ENCODE measurements around the gene LMOD1. TPM values are rescaled to one million over a fixed set of nuclear protein-coding genes. Genes with fewer than 3 reads are reported as not detected.
"Not testable (repeated sequence)": the region's sequence is repeated elsewhere in the genome, so short reads cannot be mapped to it uniquely, and the experiment has no call there.

Gene LMOD1
- total RNA-seq, 3 donors from 2014 or later = 11.6 to 442 (median 37.4) TPM

GRCh38 chr1:201968202-201968925 lies 22.0 kb upstream of the LMOD1 start:
- no peaks in the 10 kb centered on the region for H3K4me1 ChIP-seq (ENCODE audit: low read depth)
- DNase-seq (no peak), ATAC-seq (no peak)
- H3K9me3 ChIP-seq = no peaks in the 10 kb centered on the region
- no peak overlapping the region for H3K4me3 ChIP-seq
- H3K36me3 ChIP-seq (ENCODE audit: low read depth) = peaks cover 9% of the 10 kb centered on the region
- no peak for TF ChIP-seq CTCF (IDR thresholded peaks at IDR 0.05)
- intact Hi-C loops (cut with DNase I, micrococcal nuclease) = no loop called here

- no peak for DNase-seq
- Histone ChIP-seq H3K4me3 (no peak overlapping the region), H3K9me3 (no peaks in the 10 kb centered on the region), H3K36me3 (ENCODE audit: low read depth) (peaks cover 18% of the 10 kb centered on the region), H3K4me1 (ENCODE audit: low read depth) (no peaks in the 10 kb centered on the region)
- intact Hi-C loops (cut with DNase I, micrococcal nuclease) = no loop called here
- TF ChIP-seq CTCF (IDR thresholded peaks at IDR 0.05) = no peak
- no peak for ATAC-seq
These were observed 19.8 kb upstream of the LMOD1 start for GRCh38 chr1:201966171-201966570.

- intact Hi-C loops (cut with DNase I, micrococcal nuclease) = no loop called here
These were observed 17.9 kb upstream of the LMOD1 start for GRCh38 chr1:201964261-201964660.

GRCh38 chr1:201962382-201962781 lies 16.0 kb upstream of the LMOD1 start:
- intact Hi-C loops (cut with DNase I, micrococcal nuclease); ATAC-seq; H3K4me3 ChIP-seq; DNase-seq; H3K4me1 ChIP-seq (ENCODE audit: low read depth); H3K9me3 ChIP-seq: not testable (repeated sequence)
- peaks cover 23% of the 10 kb centered on the region for H3K36me3 ChIP-seq (ENCODE audit: low read depth)

More at GRCh38 chr1:201964261-201964660, 17.9 kb upstream of the LMOD1 start:
- H3K36me3 ChIP-seq (ENCODE audit: low read depth) = peaks cover 18% of the 10 kb centered on the region
- DNase-seq (no peak), ATAC-seq (no peak)
- no peak overlapping the region for H3K4me3 ChIP-seq
- H3K4me1 ChIP-seq (ENCODE audit: low read depth) = no peaks in the 10 kb centered on the region
- no peaks in the 10 kb centered on the region for H3K9me3 ChIP-seq
- TF ChIP-seq CTCF (IDR thresholded peaks at IDR 0.05) = no peak

GRCh38 chr1:201958348-201958747 lies 12.0 kb upstream of the LMOD1 start:
- Histone ChIP-seq H3K9me3 (no peaks in the 10 kb centered on the region), H3K4me1 (ENCODE audit: low read depth) (peaks cover 13% of the 10 kb centered on the region), H3K4me3 (no peak overlapping the region), H3K36me3 (ENCODE audit: low read depth) (peaks cover 14% of the 10 kb centered on the region)
- no peak for TF ChIP-seq CTCF (IDR thresholded peaks at IDR 0.05)
- no peak for DNase-seq
- intact Hi-C loops (cut with DNase I, micrococcal nuclease) = no loop called here
- ATAC-seq = no peak

- intact Hi-C loops (cut with DNase I, micrococcal nuclease) = no loop called here
- Histone ChIP-seq H3K4me3 (peak overlapping the region; percentile 45), H3K4me1 (ENCODE audit: low read depth) (peaks cover 13% of the 10 kb centered on the region), H3K9me3 (no peaks in the 10 kb centered on the region), H3K36me3 (ENCODE audit: low read depth) (peaks cover 6% of the 10 kb centered on the region)
- TF ChIP-seq CTCF (IDR thresholded peaks at IDR 0.05) = no peak
- ATAC-seq = peak; percentile 64
- no peak for DNase-seq
These were observed 9.4 kb upstream of the LMOD1 start for GRCh38 chr1:201955729-201956143.
